HG03175 (cell line): ENCODE results near the gene CABP4.

ENCODE experiments used
- ATAC-seq: cut with Tn5 transposase; IDR thresholded peaks from one replicate; pipeline ENCODE4 v1.9.1; 2021; ENCODE audit warnings: mild to moderate bottlenecking, moderate library complexity; ENCODE audit not compliant: unreplicated experiment

CABP4 gene

GRCh38 chr11:67494371-67495233 is 39.4 kb downstream of the CABP4 start:
- no peak for ATAC-seq

- ATAC-seq = no peak
These were observed 40.3 kb downstream of the CABP4 start for GRCh38 chr11:67495234-67496005.

DNA sequence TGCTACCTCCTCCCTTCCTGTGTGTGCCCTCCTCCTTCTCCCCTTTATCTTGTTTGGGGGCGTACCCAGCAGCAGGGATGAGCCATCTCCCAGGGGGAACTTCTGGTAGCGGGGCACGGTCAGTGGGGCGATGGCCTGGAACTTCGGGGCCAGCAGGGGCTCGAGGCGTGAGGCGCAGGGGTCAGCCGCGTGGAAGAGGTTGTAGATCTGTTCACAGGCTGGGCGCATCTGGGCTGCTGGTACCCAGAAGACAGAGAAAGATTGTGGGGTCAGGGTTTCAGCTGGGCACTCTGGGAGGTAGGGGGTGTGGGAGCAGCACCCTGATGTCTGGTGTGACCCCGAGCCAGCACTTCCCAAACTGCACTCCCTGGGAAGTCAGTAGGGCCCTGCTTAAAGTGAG is 41.0 kb downstream of the CABP4 start:
- ATAC-seq = no peak

DNA sequence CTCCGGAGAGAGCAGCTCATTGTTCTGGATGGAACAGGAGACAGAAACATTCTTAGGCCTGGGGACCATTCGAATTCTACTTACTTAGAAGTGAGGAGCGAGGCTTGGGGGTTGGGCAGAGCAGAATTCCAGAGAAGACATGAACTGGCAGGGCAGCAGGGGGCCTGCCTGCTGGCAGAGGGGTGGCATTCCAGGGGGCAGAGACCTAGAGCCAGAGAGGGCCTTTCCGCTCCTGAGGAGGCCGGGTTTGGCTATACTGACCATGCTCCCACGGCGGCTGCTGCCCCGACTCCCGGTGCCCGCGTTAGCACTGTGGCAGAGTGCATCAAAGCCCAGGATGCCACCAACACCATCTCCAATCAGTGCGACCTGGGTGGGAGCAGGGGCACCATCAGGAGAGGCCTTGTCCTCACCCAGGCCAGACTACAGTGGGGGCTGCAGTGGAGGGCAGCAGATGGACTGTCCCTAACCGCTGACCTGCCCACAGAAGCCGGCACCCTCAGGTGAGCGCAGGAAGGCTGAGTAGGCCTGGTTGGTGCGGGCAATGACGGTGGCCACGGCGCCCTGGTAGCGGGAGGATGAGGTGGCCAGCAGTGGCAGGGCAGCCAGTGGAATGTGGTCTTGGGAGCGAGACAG is 42.6 kb downstream of the CABP4 start:
- ATAC-seq = no peak

- ATAC-seq = no peak
These were observed 43.4 kb downstream of the CABP4 start for GRCh38 chr11:67498544-67498972.

DNA sequence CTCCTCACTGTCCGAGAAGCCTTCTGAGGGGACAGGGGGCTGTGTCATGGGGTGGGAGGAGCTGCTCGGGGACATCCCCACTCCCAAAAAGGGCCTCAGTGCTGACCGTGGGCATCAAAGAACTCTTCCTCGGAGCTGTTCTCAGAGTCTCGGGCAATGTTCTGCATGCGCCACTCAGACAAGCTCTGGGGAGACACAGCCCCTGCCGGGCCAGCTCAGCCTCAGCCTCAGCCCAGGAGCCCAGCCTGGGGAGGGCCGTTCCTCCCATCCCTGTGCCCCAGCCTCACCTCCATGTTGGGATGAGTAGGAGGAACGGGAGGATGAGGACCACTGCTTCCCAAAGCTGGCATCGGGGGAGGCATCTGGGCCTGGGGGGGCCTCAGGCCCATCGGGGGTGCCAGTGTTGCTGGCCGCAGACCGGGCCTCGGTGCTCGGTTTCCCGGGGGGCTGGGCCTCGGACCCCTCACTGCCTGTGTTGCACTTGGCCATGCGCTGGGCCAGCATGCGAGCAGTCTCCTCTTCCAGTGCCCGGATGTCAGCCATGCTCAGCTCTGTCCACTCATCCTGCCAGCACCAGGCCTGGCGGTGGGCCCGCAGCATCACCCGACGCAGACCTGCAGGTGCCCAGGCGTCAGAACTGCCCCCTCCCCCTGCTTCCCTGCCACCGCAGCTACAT is 44.8 kb downstream of the CABP4 start:
- ATAC-seq = no peak

- ATAC-seq = no peak
These were observed 45.3 kb downstream of the CABP4 start for GRCh38 chr11:67500484-67500821.

- ATAC-seq = no peak
These were observed 45.9 kb downstream of the CABP4 start for GRCh38 chr11:67500831-67501715.

DNA sequence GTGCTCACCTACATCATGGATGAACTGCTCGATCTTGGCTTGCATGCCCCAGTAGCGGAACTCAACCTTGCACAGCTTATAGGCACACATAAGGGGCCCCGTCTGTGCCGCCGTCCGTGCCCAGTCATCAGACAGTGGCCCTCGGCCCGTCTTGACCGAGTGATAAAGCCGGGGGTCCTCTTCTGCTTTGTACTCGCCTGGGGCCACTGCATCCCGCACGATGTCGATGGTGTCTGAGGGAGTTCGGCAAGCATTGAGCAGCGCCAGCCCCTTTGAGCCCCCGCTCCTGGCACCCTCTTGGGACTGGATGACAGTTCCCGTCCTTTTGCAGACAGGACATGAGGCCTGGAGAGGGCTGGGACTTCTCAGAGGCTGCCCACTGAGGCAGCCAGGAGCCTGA is 46.7 kb downstream of the CABP4 start:
- ATAC-seq = no peak

DNA sequence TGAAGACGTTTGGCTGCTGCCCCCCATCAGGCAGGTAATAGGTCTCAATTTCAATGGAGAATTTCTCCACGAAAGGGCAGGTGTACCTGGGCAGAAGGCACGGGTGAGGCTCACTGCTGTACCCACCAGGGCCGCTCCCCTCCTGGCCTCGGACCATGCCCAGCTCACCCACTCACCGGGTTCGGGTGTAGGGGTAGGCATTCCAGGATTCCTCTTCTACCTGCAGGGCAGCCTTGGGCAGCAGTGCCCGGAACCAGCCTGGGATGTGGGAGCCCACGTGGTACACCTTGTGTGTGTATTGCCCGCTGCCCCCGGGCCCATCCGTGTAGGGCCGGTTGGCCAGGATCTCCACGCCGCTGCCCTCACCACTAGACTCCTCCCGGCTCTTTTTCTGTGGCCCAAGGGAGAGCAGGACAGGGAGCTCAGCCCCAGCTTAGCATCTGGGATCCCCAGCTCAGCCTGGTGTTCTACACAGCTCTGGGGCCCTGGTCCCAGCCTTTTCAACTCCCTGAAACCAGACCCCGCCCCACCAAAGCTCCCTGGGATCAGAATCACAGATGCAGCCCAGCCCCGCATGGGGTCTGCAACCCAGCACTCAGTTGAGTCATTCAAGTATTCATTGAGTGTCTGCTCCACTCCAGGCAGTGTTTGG is 47.3 kb downstream of the CABP4 start:
- no peak for ATAC-seq

DNA sequence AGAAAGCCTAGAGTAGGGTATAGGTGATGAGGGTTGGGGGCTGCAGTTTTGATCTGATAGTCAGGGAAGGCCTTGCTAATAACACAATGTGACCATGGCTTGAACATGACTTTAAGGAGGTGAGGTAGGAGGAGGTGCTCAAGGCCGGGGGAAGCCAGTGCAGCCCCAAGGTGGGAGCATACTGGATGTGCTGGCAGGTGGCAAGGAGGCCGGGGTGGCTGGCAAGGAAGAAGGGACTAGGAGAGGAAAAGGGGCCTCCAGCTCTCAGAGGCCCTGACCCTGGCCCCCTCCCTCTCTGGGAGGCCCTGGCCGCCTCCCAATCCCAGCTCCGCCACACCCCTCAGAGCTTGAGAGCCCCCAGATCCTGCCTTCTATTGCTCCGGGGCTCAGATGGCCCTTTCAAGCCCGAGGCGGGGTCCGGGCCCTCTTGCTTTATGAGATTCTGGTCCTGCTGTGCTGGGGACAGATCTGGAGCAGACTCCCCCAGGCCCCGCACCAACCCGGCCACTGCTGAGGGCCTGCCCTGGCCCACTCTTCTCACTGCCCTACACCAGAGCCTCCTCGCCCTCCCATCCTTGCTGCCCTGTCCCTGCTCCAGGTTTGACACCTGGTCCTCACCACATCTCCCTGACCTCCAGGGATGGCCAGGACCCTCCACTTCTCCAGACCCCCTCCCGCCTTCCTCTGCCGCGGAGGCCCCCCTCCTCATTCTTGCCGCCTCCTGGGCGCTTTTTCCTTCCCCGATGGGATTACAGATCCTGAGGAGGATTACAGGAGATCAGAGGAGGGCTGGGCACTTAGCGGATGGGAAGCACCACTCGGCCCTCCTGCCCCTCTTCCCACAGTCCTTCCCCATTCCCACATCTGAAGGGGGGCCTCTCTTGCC is 48.2 kb downstream of the CABP4 start:
- ATAC-seq = no peak

GRCh38 chr11:67504005-67504949 is 49.1 kb downstream of the CABP4 start:
- no peak for ATAC-seq

- ATAC-seq = no peak
These were observed 49.9 kb downstream of the CABP4 start, which contains the start of gene PITPNM1 for GRCh38 chr11:67504950-67505581. Gene PITPNM1, minus strand, starts transcription at chr11:67505363. Its CDS starts 1,183 bp downstream, at chr11:67504180.

- no peak for ATAC-seq
These were observed 50.6 kb downstream of the CABP4 start for GRCh38 chr11:67505605-67506396.

DNA sequence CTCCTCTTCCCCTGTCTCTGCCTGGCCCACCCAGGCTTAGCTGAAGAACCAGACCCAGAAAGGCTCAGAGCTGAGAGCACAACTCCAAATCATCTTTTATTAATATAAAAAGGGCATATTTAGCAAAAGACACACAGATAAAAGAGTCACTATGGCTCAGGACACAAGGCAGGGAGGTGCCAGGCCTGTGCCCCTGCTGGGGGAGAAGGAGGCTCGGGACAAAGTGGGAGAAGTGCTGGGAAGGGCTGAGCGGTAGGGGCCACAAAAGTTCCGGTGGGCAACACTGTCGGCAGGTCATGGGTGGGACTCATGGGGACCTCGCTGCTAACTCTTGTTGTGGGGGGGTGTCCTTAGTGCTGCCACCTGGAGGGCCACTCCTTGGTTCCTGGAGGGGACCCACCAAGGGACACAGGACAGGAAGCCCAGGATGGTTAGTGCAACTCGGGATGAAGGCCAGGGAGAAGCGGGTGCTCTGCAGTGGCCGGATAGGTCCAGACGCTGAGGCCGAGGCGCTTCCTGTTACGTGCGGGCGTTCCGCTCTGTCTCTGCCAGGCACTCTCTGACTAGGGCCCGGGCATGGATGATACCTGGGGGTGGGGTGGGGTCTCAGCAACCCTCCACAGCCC is 51.4 kb downstream of the CABP4 start:
- no peak for ATAC-seq
